ENCODE measurements around the gene EPB41L2.

Gene EPB41L2

GRCh38 chr6:130794010-130794697, 268.9 kb downstream of the EPB41L2 start:
- H3K27me3 ChIP-seq (ENCODE audit: control insufficient read depth, insufficient read depth, low read length) = no peaks in the 10 kb centered on the region
- no peak overlapping the region for H3K4me3 ChIP-seq (ENCODE audit: low read length)

More at GRCh38 chr6:130794010-130794697, 268.9 kb downstream of the EPB41L2 start:
- Histone ChIP-seq H3K4me1 (ENCODE audit: control insufficient read depth, low read depth, low read length) (peaks cover 7% of the 10 kb centered on the region), H3K36me3 (ENCODE audit: control insufficient read depth, low read depth, low read length) (no peaks in the 10 kb centered on the region), H3K9ac (ENCODE audit: low read length) (no peak overlapping the region), H3K27ac (ENCODE audit: low read length) (no peak overlapping the region), H3K9me3 (ENCODE audit: control insufficient read depth, low read depth, low read length) (no peaks in the 10 kb centered on the region)
